ENCODE results near the gene MYOM3. TPM values are rescaled to one million over a fixed set of nuclear protein-coding genes. Genes with fewer than 3 reads are reported as not detected.

The MYOM3 gene
- total RNA-seq, 2 donors from 2014 or later: 3.3 to 28.5 TPM

GRCh38 chr1:24007079-24007478 is 104.9 kb downstream of the MYOM3 start:
- no peaks in the 10 kb centered on the region for H3K36me3 ChIP-seq
- H3K4me3 ChIP-seq: no peak overlapping the region
- H3K9me3 ChIP-seq: no peaks in the 10 kb centered on the region
- no peaks in the 10 kb centered on the region for H3K27me3 ChIP-seq (replicated peaks; ENCODE audit: insufficient read depth)
- TF ChIP-seq POLR2AphosphoS5 (IDR thresholded peaks at IDR 0.05) (no peak), POLR2A (IDR thresholded peaks at IDR 0.05) (no peak), CTCF (IDR thresholded peaks at IDR 0.05) (no peak)
- intact Hi-C loops (cut with DNase I): no loop called here
- H3K27ac ChIP-seq: no peak overlapping the region
- DNase-seq (ENCODE audit: low spot score): no peak
- no peaks in the 10 kb centered on the region for H3K4me1 ChIP-seq (replicated peaks)

Other genes starting within 250 kb of the MYOM3 start
- gene FUCA1, start 243.8 kb downstream of the MYOM3 start, total RNA-seq: 100 to 1,000 TPM in 1 of 2 donors, 10 to 100 TPM in 1; 51.4 to 111 TPM
- not detected for gene CNR2, start 198.8 kb downstream of the MYOM3 start, total RNA-seq
- gene PNRC2, start 152.3 kb downstream of the MYOM3 start, total RNA-seq: 100 to 1,000 TPM in 1 of 2 donors, 10 to 100 TPM in 1; 86.6 to 117 TPM
- gene SRSF10, start 131.8 kb downstream of the MYOM3 start, total RNA-seq: 10 to 100 TPM; 94.3 to 94.9 TPM
- 1 to 10 TPM in 1 of 2 donors, under 1 TPM in 1; 0.82 to 1.0 TPM for gene IL22RA1, start 31.0 kb upstream of the MYOM3 start, total RNA-seq
- gene IFNLR1, start 75.2 kb upstream of the MYOM3 start, total RNA-seq: 1 to 10 TPM; 6.6 to 9.2 TPM
- 1 to 10 TPM; 8.1 to 8.4 TPM for gene GRHL3, start 207.2 kb upstream of the MYOM3 start, total RNA-seq

All from prostate gland (tissue), 2 donors.